HEK293T (cell line): Measurements from ENCODE around the gene ST6GALNAC1.
"Not testable (repeated sequence)": the region's sequence is repeated elsewhere in the genome, so short reads cannot be mapped to it uniquely, and the experiment has no call there.

Source experiments
- CTCF ChIA-PET: fragments of 350-600 bp; formaldehyde crosslinking; extraction: SDS; loops from one replicate; lab custom pipeline; 2021; ENCODE audit warnings: antibody characterized with exemption, inconsistent platforms; lab: Yijun Ruan, JAX
- POLR2A ChIA-PET: fragments of 350-600 bp; formaldehyde crosslinking; extraction: SDS; loops from one replicate; lab custom pipeline; 2020; ENCODE audit warnings: antibody characterized with exemption, inconsistent platforms; lab: Yijun Ruan, JAX
- DNase-seq: peaks from one replicate; pipeline ENCODE4 v3.0.0; 2012; ENCODE audit warnings: mixed read lengths; ENCODE audit errors: extremely low spot score
- ARNT ChIP-seq: fragments of 450-650 bp; IDR thresholded peaks from 2 replicates; pipeline ENCODE4 v1.6.1; 2017; ENCODE audit warnings: mild to moderate bottlenecking
- BHLHE40 ChIP-seq: fragments of 450-650 bp; IDR thresholded peaks from 2 replicates; pipeline ENCODE4 v1.6.1; 2016; ENCODE audit warnings: mild to moderate bottlenecking, moderate library complexity, borderline replicate concordance
- CTBP1 ChIP-seq: fragments of 450-650 bp; IDR thresholded peaks from 2 replicates; pipeline ENCODE4 v1.6.1; 2016; ENCODE audit warnings: borderline replicate concordance
- ELF4 ChIP-seq: fragments of 450-650 bp; IDR thresholded peaks from 2 replicates; pipeline ENCODE4 v1.6.1; 2017; ENCODE audit warnings: antibody characterized with exemption
- FOXA1 ChIP-seq: fragments of 450-650 bp; IDR thresholded peaks from 2 replicates; pipeline ENCODE4 v1.6.1; 2016; ENCODE audit warnings: mild to moderate bottlenecking
- FOXK2 ChIP-seq: fragments of 450-650 bp; IDR thresholded peaks from 2 replicates; pipeline ENCODE4 v1.6.1; 2016; ENCODE audit warnings: mild to moderate bottlenecking
- FOXM1 ChIP-seq: fragments of 450-650 bp; IDR thresholded peaks from 2 replicates; pipeline ENCODE4 v1.6.1; 2017; ENCODE audit warnings: mild to moderate bottlenecking, borderline replicate concordance
- HDGF ChIP-seq: fragments of 450-650 bp; IDR thresholded peaks from 2 replicates; pipeline ENCODE4 v1.6.1; 2017; ENCODE audit warnings: antibody characterized with exemption, borderline replicate concordance
- L3MBTL2 ChIP-seq: fragments of 450-650 bp; conservative IDR thresholded peaks from 2 replicates; pipeline ENCODE4 v1.6.1; 2016; ENCODE audit warnings: mild to moderate bottlenecking
- LEF1 ChIP-seq: fragments of 450-650 bp; IDR thresholded peaks from 2 replicates; pipeline ENCODE4 v1.6.1; 2017; ENCODE audit warnings: mild to moderate bottlenecking, borderline replicate concordance
- NFRKB ChIP-seq: fragments of 450-650 bp; IDR thresholded peaks from 2 replicates; pipeline ENCODE4 v1.6.1; 2016; ENCODE audit warnings: mild to moderate bottlenecking, moderate library complexity
- SP1 ChIP-seq: fragments of 450-650 bp; IDR thresholded peaks from 2 replicates; pipeline ENCODE4 v1.6.1; 2017
- SUZ12 ChIP-seq: fragments of 450-650 bp; IDR thresholded peaks from 2 replicates; pipeline ENCODE4 v1.6.1; 2016; ENCODE audit warnings: mild to moderate bottlenecking
- TARDBP ChIP-seq: fragments of 450-650 bp; IDR thresholded peaks from 2 replicates; pipeline ENCODE4 v1.6.1; 2016
- ZNF384 ChIP-seq: fragments of 450-650 bp; IDR thresholded peaks from 2 replicates; pipeline ENCODE4 v1.6.1; 2016
- TF ChIP-seq, protein P1 (sequence below): fragments of 450-650 bp; IDR thresholded peaks from 2 replicates; pipeline ENCODE4 v1.6.1; 2016

ST6GALNAC1 gene

DNA sequence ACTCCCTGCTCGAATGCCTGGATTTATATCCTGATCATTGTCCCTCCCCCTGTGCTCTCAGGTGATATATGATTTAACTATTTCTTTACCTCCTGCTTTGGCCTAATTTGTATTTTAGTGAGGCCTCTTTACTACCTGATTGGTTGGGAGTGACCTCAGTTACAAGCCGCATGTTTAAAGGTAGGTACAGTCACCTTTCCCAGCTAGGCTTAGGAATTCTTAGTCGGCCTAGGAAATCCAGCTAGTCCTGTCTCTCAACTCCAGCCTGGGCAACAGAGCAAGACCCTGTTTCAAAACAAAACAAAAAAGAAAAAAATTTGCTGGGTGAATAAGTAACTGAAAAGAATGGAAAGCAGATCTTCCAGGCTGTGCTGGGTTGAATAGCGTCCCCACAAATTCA lies 31.1 kb downstream of the ST6GALNAC1 start:
- DNase-seq: no peak
- no peak for TF ChIP-seq HDGF
- TF ChIP-seq FOXA1: no peak
- ChIA-PET POLR2A (interaction anchor here (0.9 to 2.9 kb wide), 5 partner anchors 9 to 83 kb away, joined by 3 to 16 read pairs (median 4); no protein-coding TSS in a partner anchor), CTCF (interaction anchor here (1.0 to 5.0 kb wide), 5 partner anchors 9 to 90 kb away, joined by 3 to 40 read pairs (median 3); no protein-coding TSS in a partner anchor)

DNA sequence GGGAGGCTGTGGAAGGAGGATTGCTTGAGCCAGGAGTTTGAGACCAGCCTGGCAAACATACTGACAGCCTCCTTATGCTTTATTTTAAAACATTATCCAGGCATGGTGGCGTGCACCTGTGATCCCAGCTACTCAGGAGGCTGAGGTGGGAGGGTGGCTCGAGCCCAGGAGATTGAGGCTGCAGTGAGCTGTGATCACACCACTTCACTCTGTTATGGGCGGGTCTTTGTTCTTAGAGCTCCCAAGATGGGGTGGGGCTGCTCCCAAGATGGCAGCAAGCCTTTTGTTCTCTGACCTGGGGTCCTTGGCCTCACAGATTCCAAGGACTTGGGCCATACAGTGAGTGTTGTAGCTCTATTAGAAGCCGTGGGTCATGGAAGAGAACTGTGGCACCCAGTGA lies 31.8 kb downstream of the ST6GALNAC1 start:
- TF ChIP-seq, protein P1, sequence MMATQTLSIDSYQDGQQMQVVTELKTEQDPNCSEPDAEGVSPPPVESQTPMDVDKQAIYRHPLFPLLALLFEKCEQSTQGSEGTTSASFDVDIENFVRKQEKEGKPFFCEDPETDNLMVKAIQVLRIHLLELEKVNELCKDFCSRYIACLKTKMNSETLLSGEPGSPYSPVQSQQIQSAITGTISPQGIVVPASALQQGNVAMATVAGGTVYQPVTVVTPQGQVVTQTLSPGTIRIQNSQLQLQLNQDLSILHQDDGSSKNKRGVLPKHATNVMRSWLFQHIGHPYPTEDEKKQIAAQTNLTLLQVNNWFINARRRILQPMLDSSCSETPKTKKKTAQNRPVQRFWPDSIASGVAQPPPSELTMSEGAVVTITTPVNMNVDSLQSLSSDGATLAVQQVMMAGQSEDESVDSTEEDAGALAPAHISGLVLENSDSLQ: no peak
- TF ChIP-seq ARNT (no peak), NFRKB (no peak), FOXK2 (no peak), BHLHE40 (no peak), LEF1 (no peak), L3MBTL2 (no peak), CTBP1 (no peak), TARDBP (no peak), SUZ12 (no peak), ELF4 (no peak), SP1 (no peak), FOXA1 (no peak)
- ChIA-PET POLR2A (interaction anchor here (1.0 to 2.9 kb wide), 2 partner anchors 18 to 54 kb away, joined by 3 to 16 read pairs; no protein-coding TSS in a partner anchor), CTCF (interaction anchor here (1.0 to 5.0 kb wide), 3 partner anchors 13 to 89 kb away, joined by 3 to 40 read pairs (median 3); no protein-coding TSS in a partner anchor)
- DNase-seq: no peak

DNA sequence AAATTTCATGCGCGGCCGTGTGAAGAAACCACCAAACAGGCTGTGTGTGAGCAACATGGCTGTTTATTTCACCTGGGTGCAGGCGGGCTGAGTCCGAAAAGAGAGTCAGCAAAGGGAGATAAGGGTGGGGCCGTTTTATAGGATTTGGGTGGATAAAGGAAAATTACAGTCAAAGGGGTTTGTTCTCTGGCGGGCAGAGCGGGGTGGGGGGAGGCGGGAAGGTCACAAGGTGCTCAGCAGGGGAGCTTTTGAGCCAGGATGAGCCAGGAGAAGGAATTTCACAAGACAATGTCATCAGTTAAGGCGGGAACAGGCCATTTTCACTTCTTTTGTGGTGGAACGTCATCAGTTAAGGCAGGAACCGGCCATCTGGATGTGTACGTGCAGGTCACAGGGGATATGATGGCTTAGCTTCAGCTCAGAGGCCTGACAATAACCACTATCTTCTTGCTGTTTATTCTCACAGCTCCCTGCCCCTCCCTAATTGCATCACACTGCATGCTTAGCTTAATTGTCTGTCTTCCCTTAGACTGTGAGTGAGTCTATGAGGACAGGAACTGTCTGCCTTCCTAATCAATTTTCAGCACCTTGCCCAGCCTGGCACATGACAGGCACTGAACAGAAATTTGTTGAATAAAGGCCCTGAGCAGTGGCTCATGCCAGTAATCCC lies 32.3 kb downstream of the ST6GALNAC1 start:
- DNase-seq: not testable (repeated sequence)
- ChIA-PET POLR2A (interaction anchor here (1.0 to 2.9 kb wide), 2 partner anchors 17 to 53 kb away, joined by 3 to 16 read pairs; no protein-coding TSS in a partner anchor), CTCF (interaction anchor here (1.3 to 5.0 kb wide), 2 partner anchors 13 to 54 kb away, joined by 3 to 40 read pairs; no protein-coding TSS in a partner anchor)

DNA sequence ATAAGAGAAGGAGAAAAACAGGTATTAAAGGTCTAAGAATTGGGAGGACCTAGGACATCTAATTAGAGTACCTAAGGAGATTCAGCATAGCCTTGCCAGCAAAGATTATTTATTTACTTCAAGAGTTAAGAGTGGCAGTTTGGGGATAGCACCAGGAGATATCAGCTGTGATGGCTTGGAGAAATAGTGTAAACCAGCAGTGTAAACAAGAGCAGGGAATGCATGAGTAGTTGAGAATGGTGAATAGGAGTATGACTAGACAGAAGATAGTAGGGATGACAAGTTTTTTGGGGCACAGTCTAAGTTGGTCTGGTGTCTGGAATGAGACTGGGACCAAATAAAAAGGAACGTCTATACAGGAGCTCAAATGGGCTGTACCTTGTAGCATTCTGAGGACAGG lies 36.9 kb downstream of the ST6GALNAC1 start:
- DNase-seq, POLR2A ChIA-PET, CTCF ChIA-PET: not testable (repeated sequence)

DNA sequence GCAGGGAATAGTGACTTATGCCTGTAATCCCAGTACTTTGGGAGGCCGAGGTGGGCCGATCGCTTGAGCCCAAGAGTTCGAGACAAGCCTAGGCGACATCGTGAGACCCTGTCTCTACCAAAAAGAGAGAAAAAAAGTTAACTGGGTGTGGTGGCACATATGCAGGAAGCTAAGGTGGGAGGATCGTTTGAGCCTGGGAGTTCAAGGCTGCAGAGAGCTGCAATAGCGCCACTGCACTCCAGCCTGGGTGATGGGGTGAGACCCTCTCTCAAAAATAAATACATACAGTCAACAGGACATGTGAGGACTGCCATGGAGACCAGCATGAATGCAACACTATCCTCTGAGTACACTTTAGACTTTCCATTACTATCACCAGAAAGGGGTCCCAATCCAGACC lies 42.5 kb downstream of the ST6GALNAC1 start:
- ChIA-PET POLR2A (interaction anchor here (1.4 to 1.6 kb wide), 2 partner anchors 16 to 44 kb away, joined by 3 read pairs; partner anchors contain the start of gene ST6GALNAC2), CTCF (interaction anchor here (1.2 kb wide), 1 partner anchor 23 kb away, joined by 5 read pairs; no protein-coding TSS in a partner anchor)
- DNase-seq: no peak
- TF ChIP-seq ARNT: no peak
- TF ChIP-seq BHLHE40: no peak
- no peak for TF ChIP-seq FOXK2
- TF ChIP-seq NFRKB: no peak
- TF ChIP-seq SUZ12: no peak
- TF ChIP-seq, protein P1: no peak
- no peak for TF ChIP-seq ZNF384
- no peak for TF ChIP-seq TARDBP
- no peak for TF ChIP-seq LEF1
- TF ChIP-seq FOXM1: no peak
- no peak for TF ChIP-seq FOXA1
- no peak for TF ChIP-seq ELF4
- no peak for TF ChIP-seq SP1
- no peak for TF ChIP-seq CTBP1
- TF ChIP-seq HDGF: no peak
- no peak for TF ChIP-seq L3MBTL2

DNA sequence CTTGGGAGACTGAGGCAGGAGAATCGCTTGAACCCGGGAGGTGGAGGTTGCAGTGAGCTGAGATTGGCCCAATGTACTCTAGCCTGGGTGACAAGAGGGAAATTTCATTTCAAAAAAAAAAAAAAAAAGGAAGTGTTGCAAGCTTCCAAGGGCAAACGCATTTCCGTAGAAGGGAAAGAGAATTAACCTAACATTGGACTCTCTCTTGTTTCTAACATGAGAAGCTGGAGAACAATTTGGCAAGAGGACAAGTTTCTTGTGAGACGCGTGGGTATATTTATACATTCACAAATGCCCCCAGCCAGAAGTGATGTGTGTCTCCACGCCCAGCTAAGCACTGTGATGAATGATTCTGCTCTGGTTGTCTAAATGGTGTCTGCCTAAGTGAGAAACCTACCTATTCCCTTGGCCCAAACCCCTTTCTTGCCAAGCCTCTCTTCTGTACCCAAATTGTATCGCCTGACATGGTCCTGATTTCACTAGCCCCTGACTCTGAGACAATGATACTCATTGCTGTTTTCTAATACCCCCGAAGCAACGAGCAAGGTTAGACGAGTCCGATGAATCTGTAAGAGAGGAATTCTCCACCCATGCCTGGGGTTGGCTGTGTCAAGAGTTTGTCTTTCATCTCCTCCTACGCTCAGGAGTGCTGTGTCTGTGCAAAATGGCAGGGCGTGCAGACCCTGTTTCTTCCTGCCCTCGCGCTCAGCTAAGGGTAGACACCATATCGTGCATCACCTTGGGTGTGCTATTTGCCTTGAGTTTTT lies 43.7 kb downstream of the ST6GALNAC1 start:
- CTCF ChIA-PET: no interaction called here
- no peak for DNase-seq
- POLR2A ChIA-PET: interaction anchor here (1.6 to 3.0 kb wide), 2 partner anchors 15 to 42 kb away, joined by 3 to 15 read pairs; partner anchors contain the start of gene ST6GALNAC2
- TF ChIP-seq TARDBP (no peak), NFRKB (no peak), HDGF (no peak), L3MBTL2 (no peak), CTBP1 (no peak), BHLHE40 (no peak), SP1 (no peak), ELF4 (no peak), FOXK2 (no peak), FOXM1 (no peak), FOXA1 (no peak), ZNF384 (no peak), SUZ12 (no peak), LEF1 (no peak), ARNT (no peak)
